SU-DHL-6 (cell line): ENCODE measurements around the gene FHIP1A.

Experiments
- H2AFZ ChIP-seq: fragments of 200-600 bp; sonication (generic); 2 replicates; pipeline ENCODE4 v1.6.1; 2014; ENCODE audit warnings: low read depth, mild to moderate bottlenecking, moderate library complexity, mixed read lengths, antibody characterized with exemption, low read length; ENCODE audit not compliant: severe bottlenecking
- H3F3A ChIP-seq: fragments of 200-600 bp; shearing (Covaris generic); 2 replicates; pipeline ENCODE4 v1.6.0; 2016; ENCODE audit warnings: antibody characterized with exemption, mild to moderate bottlenecking; ENCODE audit not compliant: insufficient read depth
- H3K27ac ChIP-seq: fragments of 200-600 bp; sonication (generic); 2 replicates; pipeline ENCODE4 v1.5.1; 2016; ENCODE audit warnings: low read depth, mild to moderate bottlenecking, low read length, moderate library complexity, mixed read lengths
- H3K27me3 ChIP-seq: fragments of 200-600 bp; sonication (generic), shearing (Covaris generic); 2 replicates; pipeline ENCODE4 v1.6.0; 2014; ENCODE audit warnings: mild to moderate bottlenecking, low read length
- H3K36me3 ChIP-seq: fragments of 200-600 bp; sonication (generic); 2 replicates; pipeline ENCODE4 v1.6.1; 2014; ENCODE audit warnings: mild to moderate bottlenecking, low read length, mixed read lengths
- H3K4me2 ChIP-seq: fragments of 300-600, 200-600 bp; shearing (Covaris generic), sonication (generic); 2 replicates; pipeline ENCODE4 v1.6.0; 2014; ENCODE audit warnings: low read length, low read depth, mild to moderate bottlenecking; ENCODE audit not compliant: poor library complexity, severe bottlenecking
- H3K4me3 ChIP-seq: fragments of 200-600 bp; sonication (generic); 2 replicates; pipeline ENCODE4 v1.5.1; 2014; ENCODE audit warnings: antibody characterized with exemption, low read length, mild to moderate bottlenecking, mixed read lengths; ENCODE audit not compliant: insufficient read depth, poor library complexity, severe bottlenecking
- H3K79me2 ChIP-seq: fragments of 200-600 bp; sonication (generic); 2 replicates; pipeline ENCODE4 v1.6.1; 2014; ENCODE audit warnings: mild to moderate bottlenecking, low read length, moderate library complexity; ENCODE audit not compliant: insufficient read depth
- H3K9ac ChIP-seq: fragments of 200-600 bp; sonication (generic); 2 replicates; pipeline ENCODE4 v1.7.0; 2014; ENCODE audit warnings: mild to moderate bottlenecking, low read length
- H3K9me2 ChIP-seq: fragments of 200-600 bp; sonication (generic); replicated peaks from 2 replicates; pipeline ENCODE4 v1.6.1; 2014; ENCODE audit warnings: low read length; ENCODE audit not compliant: insufficient read depth
- H3K9me3 ChIP-seq: fragments of 200-600 bp; sonication (generic); 2 replicates; pipeline ENCODE4 v1.6.1; 2014; ENCODE audit warnings: low read length, mixed read lengths; ENCODE audit not compliant: insufficient read depth
- H4K20me1 ChIP-seq: fragments of 200-600 bp; sonication (generic); 2 replicates; pipeline ENCODE4 v1.6.1; 2014; ENCODE audit warnings: low read depth, mild to moderate bottlenecking, antibody characterized with exemption, low read length, moderate library complexity, mixed read lengths
- EZH2phosphoT487 ChIP-seq: fragments of 200-600 bp; sonication (generic), shearing (Covaris generic); conservative IDR thresholded peaks from 2 replicates; pipeline ENCODE4 v1.6.1; 2018; ENCODE audit warnings: mild to moderate bottlenecking, antibody characterized with exemption, low read length, moderate library complexity, mixed read lengths
- TF ChIP-seq, protein P1 (sequence below): fragments of 200-600 bp; sonication (generic); IDR thresholded peaks from one replicate; pipeline ENCODE4 v1.5.1; 2017; ENCODE audit warnings: antibody characterized with exemption, mild to moderate bottlenecking, low read length, moderate library complexity; ENCODE audit not compliant: insufficient read depth, poor library complexity, severe bottlenecking

The FHIP1A gene

DNA sequence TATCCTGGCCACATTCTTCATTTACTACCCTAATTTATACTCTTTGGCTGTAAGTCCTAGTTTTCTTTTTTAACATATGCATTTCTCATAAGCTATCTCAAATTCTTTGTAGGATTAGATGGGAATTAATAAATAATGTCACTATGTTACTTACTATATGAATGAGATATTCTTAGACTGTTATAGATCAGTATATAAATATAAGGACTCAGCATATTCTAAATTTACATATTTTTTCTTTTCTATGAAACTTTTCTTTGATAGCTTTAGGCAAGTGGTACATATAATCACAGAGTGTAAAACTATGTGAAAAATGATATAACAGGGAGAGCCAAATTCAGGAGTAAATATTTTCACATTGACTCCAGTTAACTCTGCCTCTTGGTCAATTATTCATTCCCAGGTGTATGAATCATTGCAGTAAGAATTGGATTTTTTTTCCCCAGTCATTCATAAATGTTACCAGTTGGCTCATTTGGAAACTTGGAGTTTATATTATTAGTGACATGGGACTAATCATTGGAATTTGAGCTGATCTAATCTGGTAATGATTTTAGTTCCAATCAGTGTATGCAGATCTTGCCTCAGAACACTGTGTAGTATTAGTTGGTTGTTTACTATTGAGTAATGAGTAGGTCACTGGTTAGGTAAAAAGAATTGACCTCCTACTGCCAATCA lies 25.3 kb downstream of the FHIP1A start:
- H3F3A ChIP-seq, result no peaks in the 10 kb centered on the region
- H3K4me2 ChIP-seq, result no peak overlapping the region
- no peaks in the 10 kb centered on the region for H3K9me3 ChIP-seq
- H3K36me3 ChIP-seq, result no peaks in the 10 kb centered on the region
- H3K27me3 ChIP-seq, result no peaks in the 10 kb centered on the region
- H3K9me2 ChIP-seq, result no peaks in the 10 kb centered on the region
- H3K27ac ChIP-seq, result no peak overlapping the region
- H3K79me2 ChIP-seq, result no peaks in the 10 kb centered on the region
- no peaks in the 10 kb centered on the region for H4K20me1 ChIP-seq
- no peak for TF ChIP-seq EZH2phosphoT487
- TF ChIP-seq, protein P1, sequence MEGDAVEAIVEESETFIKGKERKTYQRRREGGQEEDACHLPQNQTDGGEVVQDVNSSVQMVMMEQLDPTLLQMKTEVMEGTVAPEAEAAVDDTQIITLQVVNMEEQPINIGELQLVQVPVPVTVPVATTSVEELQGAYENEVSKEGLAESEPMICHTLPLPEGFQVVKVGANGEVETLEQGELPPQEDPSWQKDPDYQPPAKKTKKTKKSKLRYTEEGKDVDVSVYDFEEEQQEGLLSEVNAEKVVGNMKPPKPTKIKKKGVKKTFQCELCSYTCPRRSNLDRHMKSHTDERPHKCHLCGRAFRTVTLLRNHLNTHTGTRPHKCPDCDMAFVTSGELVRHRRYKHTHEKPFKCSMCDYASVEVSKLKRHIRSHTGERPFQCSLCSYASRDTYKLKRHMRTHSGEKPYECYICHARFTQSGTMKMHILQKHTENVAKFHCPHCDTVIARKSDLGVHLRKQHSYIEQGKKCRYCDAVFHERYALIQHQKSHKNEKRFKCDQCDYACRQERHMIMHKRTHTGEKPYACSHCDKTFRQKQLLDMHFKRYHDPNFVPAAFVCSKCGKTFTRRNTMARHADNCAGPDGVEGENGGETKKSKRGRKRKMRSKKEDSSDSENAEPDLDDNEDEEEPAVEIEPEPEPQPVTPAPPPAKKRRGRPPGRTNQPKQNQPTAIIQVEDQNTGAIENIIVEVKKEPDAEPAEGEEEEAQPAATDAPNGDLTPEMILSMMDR, result no peak
- H3K9ac ChIP-seq, result no peak overlapping the region
- no peak overlapping the region for H3K4me3 ChIP-seq
- no peak overlapping the region for H2AFZ ChIP-seq

DNA sequence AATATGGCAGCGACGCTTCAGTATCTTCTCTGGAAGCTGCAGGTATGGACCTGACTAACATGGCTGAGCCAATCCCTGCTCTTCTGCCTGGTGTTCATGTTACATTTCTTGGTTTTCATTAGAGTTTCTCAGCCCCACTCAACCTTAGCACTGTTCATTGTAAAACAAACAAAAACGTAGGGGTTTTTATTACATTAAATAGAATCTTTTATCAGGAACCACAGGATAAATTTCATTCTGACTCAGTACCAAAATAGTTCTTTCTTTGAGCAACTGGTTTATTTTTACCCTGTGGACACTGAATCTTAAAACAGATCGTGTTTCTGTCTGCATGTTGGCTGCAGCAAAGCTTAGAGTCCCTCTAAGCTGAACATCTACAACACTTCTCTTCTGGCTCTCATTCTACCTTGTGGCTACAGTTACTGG lies 27.1 kb downstream of the FHIP1A start:
- Histone ChIP-seq H3F3A (no peaks in the 10 kb centered on the region), H3K4me2 (no peak overlapping the region), H3K79me2 (no peaks in the 10 kb centered on the region), H3K9me2 (no peaks in the 10 kb centered on the region), H3K4me3 (no peak overlapping the region), H3K9ac (no peak overlapping the region), H3K36me3 (no peaks in the 10 kb centered on the region), H2AFZ (no peak overlapping the region), H3K27ac (no peak overlapping the region), H3K27me3 (no peaks in the 10 kb centered on the region), H4K20me1 (no peaks in the 10 kb centered on the region), H3K9me3 (no peaks in the 10 kb centered on the region)
- TF ChIP-seq, protein P1, result no peak
- no peak for TF ChIP-seq EZH2phosphoT487

DNA sequence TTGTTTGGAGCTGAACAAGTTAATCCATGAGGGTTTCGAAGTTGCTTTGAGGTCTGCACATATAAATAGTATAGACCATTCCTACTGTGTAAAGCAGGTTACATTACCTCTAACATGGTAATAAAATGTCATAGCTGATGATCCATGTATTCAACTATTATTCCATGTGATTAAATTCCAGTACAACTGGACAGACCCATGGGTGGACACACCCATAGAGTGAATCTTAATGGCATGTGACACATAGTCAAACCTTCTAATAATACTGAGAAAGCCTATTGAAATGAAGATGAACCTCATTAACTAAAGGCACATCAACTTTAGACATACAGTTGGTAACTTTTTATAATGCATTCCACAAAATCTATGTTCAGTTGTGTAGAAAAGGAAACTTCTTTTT lies 28.5 kb downstream of the FHIP1A start:
- no peaks in the 10 kb centered on the region for H3K79me2 ChIP-seq
- no peak overlapping the region for H3K4me3 ChIP-seq
- H3K36me3 ChIP-seq, result no peaks in the 10 kb centered on the region
- no peaks in the 10 kb centered on the region for H3F3A ChIP-seq
- no peak overlapping the region for H2AFZ ChIP-seq
- H3K4me2 ChIP-seq, result no peak overlapping the region
- no peaks in the 10 kb centered on the region for H3K27me3 ChIP-seq
- no peaks in the 10 kb centered on the region for H3K9me2 ChIP-seq
- H3K9me3 ChIP-seq, result no peaks in the 10 kb centered on the region
- H3K27ac ChIP-seq, result no peak overlapping the region
- TF ChIP-seq, protein P1, result no peak
- TF ChIP-seq EZH2phosphoT487, result no peak
- no peaks in the 10 kb centered on the region for H4K20me1 ChIP-seq
- no peak overlapping the region for H3K9ac ChIP-seq
